ENCODE results near the gene STK24. TPM values are rescaled to one million over a fixed set of nuclear protein-coding genes. Genes with fewer than 3 reads are reported as not detected.

Gene STK24
- polyA plus RNA-seq, 3 donors, result 14.2 to 59.8 (median 28.9) TPM

DNA sequence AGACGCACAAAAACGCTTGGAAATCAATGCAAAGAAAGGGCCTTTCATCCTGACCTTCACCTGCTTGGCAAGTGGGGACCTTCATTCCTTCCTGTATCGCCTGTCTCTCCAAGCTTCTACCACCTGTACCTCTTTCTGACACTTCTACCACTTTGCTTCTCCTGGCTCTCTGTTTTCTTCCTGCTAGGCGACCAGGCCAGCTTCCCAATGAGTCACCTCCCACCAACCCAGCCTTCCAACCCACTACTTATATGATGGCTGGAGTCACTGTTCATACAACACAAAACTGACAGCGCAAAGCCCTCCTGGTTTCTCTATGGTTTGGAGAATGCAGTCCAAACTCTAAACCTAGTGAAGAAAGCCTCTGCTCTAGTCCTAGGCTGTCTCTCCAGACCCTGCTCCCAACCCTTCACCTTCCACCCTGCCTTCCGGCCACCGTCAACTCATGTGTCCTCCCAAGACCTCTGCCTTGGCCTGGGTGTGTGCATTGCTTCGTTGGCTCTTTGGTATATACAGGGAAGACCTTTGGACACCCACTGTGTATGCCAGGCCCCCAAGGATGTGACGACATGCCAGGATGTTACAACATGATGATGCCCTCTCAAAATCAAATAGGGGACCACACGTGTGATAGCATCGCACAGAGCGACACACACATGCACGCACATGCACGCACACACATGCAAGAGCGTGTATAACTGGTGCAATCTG is 148.5 kb downstream of the STK24 start:
- H3K79me2 ChIP-seq (ENCODE audit: insufficient read depth, low read length), result no peaks in the 10 kb centered on the region
- no peak overlapping the region for H3K4me3 ChIP-seq (replicated peaks in 1 of 3; ENCODE audit: low read depth in 2 of 3, low read length in 3 of 3)
- Mint-ChIP-seq H3K4me1 (no peaks in the 10 kb centered on the region), H3K9me3 (peaks cover 0 to 2% (median 0%) of the 10 kb centered on the region in 7 donors), H3K4me3 (no peak overlapping the region), H3K27me3 (ENCODE audit: low read depth in 3 of 3) (peaks cover 0 to 3% (median 1%) of the 10 kb centered on the region in 3 donors), H3K27ac (no peak overlapping the region), H3K36me3 (no peaks in the 10 kb centered on the region)
- no peak overlapping the region for H2AFZ ChIP-seq (ENCODE audit: insufficient read depth, low read depth, low read length, poor library complexity, severe bottlenecking)
- no peaks in the 10 kb centered on the region for H3K9me3 ChIP-seq (replicated peaks in 1 of 2; ENCODE audit: control insufficient read depth in 1 of 2, insufficient read depth in 1 of 2, low read length in 2 of 2)
- no peak for DNase-seq
- intact Hi-C loops (cut with micrococcal nuclease), result no loop called here
- TF ChIP-seq, protein P1, sequence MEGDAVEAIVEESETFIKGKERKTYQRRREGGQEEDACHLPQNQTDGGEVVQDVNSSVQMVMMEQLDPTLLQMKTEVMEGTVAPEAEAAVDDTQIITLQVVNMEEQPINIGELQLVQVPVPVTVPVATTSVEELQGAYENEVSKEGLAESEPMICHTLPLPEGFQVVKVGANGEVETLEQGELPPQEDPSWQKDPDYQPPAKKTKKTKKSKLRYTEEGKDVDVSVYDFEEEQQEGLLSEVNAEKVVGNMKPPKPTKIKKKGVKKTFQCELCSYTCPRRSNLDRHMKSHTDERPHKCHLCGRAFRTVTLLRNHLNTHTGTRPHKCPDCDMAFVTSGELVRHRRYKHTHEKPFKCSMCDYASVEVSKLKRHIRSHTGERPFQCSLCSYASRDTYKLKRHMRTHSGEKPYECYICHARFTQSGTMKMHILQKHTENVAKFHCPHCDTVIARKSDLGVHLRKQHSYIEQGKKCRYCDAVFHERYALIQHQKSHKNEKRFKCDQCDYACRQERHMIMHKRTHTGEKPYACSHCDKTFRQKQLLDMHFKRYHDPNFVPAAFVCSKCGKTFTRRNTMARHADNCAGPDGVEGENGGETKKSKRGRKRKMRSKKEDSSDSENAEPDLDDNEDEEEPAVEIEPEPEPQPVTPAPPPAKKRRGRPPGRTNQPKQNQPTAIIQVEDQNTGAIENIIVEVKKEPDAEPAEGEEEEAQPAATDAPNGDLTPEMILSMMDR (IDR thresholded peaks at IDR 0.05), result no peak
- no peaks in the 10 kb centered on the region for H4K20me1 ChIP-seq (ENCODE audit: insufficient read depth, low read length)
- no peaks in the 10 kb centered on the region for H3K4me1 ChIP-seq (ENCODE audit: control insufficient read depth in 1 of 2, insufficient read depth in 2 of 2, low read length in 2 of 2)
- H3K9ac ChIP-seq (ENCODE audit: insufficient read depth, low read length, poor library complexity, severe bottlenecking), result no peak overlapping the region
- no peak overlapping the region for H3K4me2 ChIP-seq (replicated peaks; ENCODE audit: extremely low read depth, low read length, poor library complexity, severe bottlenecking)
- H3K36me3 ChIP-seq (replicated peaks in 1 of 2; ENCODE audit: control insufficient read depth in 1 of 2, insufficient read depth in 2 of 2, low read length in 2 of 2), result no peaks in the 10 kb centered on the region
- 77% methylated on average over 7 of the region's 15 CpGs for WGBS (ENCODE audit: insufficient coverage)
- H3K27ac ChIP-seq (ENCODE audit: low read depth in 1 of 2, low read length in 2 of 2), result no peak overlapping the region
- no peaks in the 10 kb centered on the region for H3K27me3 ChIP-seq (ENCODE audit: control insufficient read depth in 2 of 2, insufficient read depth in 2 of 2, low read length in 2 of 2)

DNA sequence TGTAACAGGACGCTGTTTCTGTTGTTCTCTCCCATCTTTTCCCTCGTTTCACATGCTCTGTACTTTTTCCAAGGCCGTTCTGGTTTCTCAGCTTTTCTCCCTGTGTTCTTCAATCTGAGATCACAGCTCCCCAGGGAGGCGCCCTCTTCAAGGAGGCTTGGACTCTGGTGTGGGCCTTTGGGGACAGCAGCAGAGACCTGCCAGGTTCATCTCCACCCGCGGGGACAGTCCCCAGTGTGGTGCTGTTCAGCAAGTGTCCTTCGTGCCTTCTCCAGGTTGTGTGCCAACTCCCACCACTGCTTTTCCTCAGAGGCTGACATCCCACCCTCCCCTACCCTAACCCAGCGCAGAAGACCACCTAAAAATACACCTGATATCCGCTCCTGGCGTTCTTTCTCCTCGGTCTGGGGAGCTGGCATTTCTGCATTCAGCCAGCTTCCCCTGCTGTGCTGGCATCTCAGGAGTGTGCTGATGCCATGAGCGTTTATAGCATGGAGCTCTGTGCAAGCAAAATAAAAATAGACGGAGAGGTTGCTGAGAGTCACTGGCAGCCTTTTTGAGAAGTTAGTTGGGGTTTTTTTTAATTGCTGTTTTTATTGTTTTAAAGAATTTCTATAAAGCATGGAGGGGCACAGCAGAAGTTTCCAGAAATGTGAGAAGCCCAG is 149.4 kb downstream of the STK24 start:
- DNase-seq, result no peak
- Histone ChIP-seq H3K4me3 (replicated peaks in 1 of 3; ENCODE audit: low read depth in 2 of 3, low read length in 3 of 3) (no peak overlapping the region), H3K79me2 (ENCODE audit: insufficient read depth, low read length) (no peaks in the 10 kb centered on the region), H3K4me1 (ENCODE audit: control insufficient read depth in 1 of 2, insufficient read depth in 2 of 2, low read length in 2 of 2) (no peaks in the 10 kb centered on the region), H3K9ac (ENCODE audit: insufficient read depth, low read length, poor library complexity, severe bottlenecking) (no peak overlapping the region), H3K4me2 (replicated peaks; ENCODE audit: extremely low read depth, low read length, poor library complexity, severe bottlenecking) (no peak overlapping the region), H3K27me3 (ENCODE audit: control insufficient read depth in 2 of 2, insufficient read depth in 2 of 2, low read length in 2 of 2) (no peaks in the 10 kb centered on the region), H3K27ac (ENCODE audit: low read depth in 1 of 2, low read length in 2 of 2) (no peak overlapping the region), H2AFZ (ENCODE audit: insufficient read depth, low read depth, low read length, poor library complexity, severe bottlenecking) (no peak overlapping the region), H3K9me3 (replicated peaks in 1 of 2; ENCODE audit: control insufficient read depth in 1 of 2, insufficient read depth in 1 of 2, low read length in 2 of 2) (no peaks in the 10 kb centered on the region), H4K20me1 (ENCODE audit: insufficient read depth, low read length) (no peaks in the 10 kb centered on the region), H3K36me3 (replicated peaks in 1 of 2; ENCODE audit: control insufficient read depth in 1 of 2, insufficient read depth in 2 of 2, low read length in 2 of 2) (no peaks in the 10 kb centered on the region)
- H3K27ac Mint-ChIP-seq, result no peak overlapping the region
- TF ChIP-seq, protein P1 (IDR thresholded peaks at IDR 0.05), result no peak
- intact Hi-C loops (cut with micrococcal nuclease), result no loop called here
- peaks cover 0 to 3% (median 2%) of the 10 kb centered on the region in 3 donors for H3K27me3 Mint-ChIP-seq (ENCODE audit: low read depth in 3 of 3)
- H3K9me3 Mint-ChIP-seq, result peaks cover 0 to 2% (median 0%) of the 10 kb centered on the region in 7 donors
- H3K36me3 Mint-ChIP-seq, result no peaks in the 10 kb centered on the region
- H3K4me3 Mint-ChIP-seq, result no peak overlapping the region
- 91% methylated on average over 11 of the region's 13 CpGs for WGBS (ENCODE audit: insufficient coverage)
- H3K4me1 Mint-ChIP-seq, result no peaks in the 10 kb centered on the region
